RWPE2 (cell line): Measurements from ENCODE around the gene NME7.

ENCODE experiments used
- ATAC-seq: fragments of 200-7000 bp; cut with Tn5 transposase; 3 replicates; pipeline ENCODE4 v1.9.1; 2021; ENCODE audit warnings: low read depth
- DNase-seq: peaks from one replicate; pipeline ENCODE4 v3.0.0-alpha.2; 2020; ENCODE audit warnings: low spot score
- H3K27ac ChIP-seq: fragments of 450-650 bp; 2 replicates; pipeline ENCODE4 v1.5.1; 2017; ENCODE audit warnings: mild to moderate bottlenecking; ENCODE audit not compliant: poor library complexity, severe bottlenecking
- H3K27me3 ChIP-seq: fragments of 250-450 bp; sonication (Bioruptor Pico); 2 replicates; pipeline ENCODE4 v1.5.1; 2021; ENCODE audit warnings: mild to moderate bottlenecking, moderate library complexity; ENCODE audit not compliant: insufficient read depth, poor library complexity, severe bottlenecking
- H3K36me3 ChIP-seq: fragments of 250-450 bp; sonication (Bioruptor Pico); 2 replicates; pipeline ENCODE4 v1.5.1; 2020; ENCODE audit warnings: low read depth, mild to moderate bottlenecking, moderate library complexity
- H3K4me1 ChIP-seq: fragments of 250-450 bp; sonication (Bioruptor Pico); 2 replicates; pipeline ENCODE4 v1.5.1; 2021; ENCODE audit warnings: mild to moderate bottlenecking, moderate library complexity; ENCODE audit not compliant: insufficient read depth, poor library complexity, severe bottlenecking
- H3K4me3 ChIP-seq: fragments of 250-450 bp; sonication (Bioruptor Pico); 2 replicates; pipeline ENCODE4 v1.5.1; 2021; ENCODE audit warnings: mild to moderate bottlenecking, moderate library complexity; ENCODE audit not compliant: severe bottlenecking
- H3K9me3 ChIP-seq: fragments of 250-450 bp; sonication (Bioruptor Pico); 2 replicates; pipeline ENCODE4 v1.5.1; 2021; ENCODE audit warnings: mild to moderate bottlenecking, moderate library complexity; ENCODE audit not compliant: severe bottlenecking
- CTCF ChIP-seq: fragments of 450-650 bp; IDR thresholded peaks from one replicate; pipeline ENCODE4 v1.5.1; 2017; ENCODE audit warnings: mild to moderate bottlenecking, moderate library complexity; ENCODE audit not compliant: poor library complexity, severe bottlenecking

The NME7 gene

GRCh38 chr1:169325117-169325516 lies 42.5 kb downstream of the NME7 start:
- DNase-seq, result no peak
- Histone ChIP-seq H3K27ac (no peak overlapping the region), H3K27me3 (no peaks in the 10 kb centered on the region), H3K4me3 (no peak overlapping the region), H3K9me3 (no peaks in the 10 kb centered on the region), H3K36me3 (no peaks in the 10 kb centered on the region), H3K4me1 (peaks cover 19% of the 10 kb centered on the region)
- ATAC-seq, result no peak
- TF ChIP-seq CTCF, result no peak

- no peaks in the 10 kb centered on the region for H3K9me3 ChIP-seq
- TF ChIP-seq CTCF, result no peak
- H3K4me3 ChIP-seq, result no peak overlapping the region
- ATAC-seq (no peak), DNase-seq (no peak)
- H3K27ac ChIP-seq, result no peak overlapping the region
- peaks cover 17% of the 10 kb centered on the region for H3K4me1 ChIP-seq
- no peaks in the 10 kb centered on the region for H3K27me3 ChIP-seq
- no peaks in the 10 kb centered on the region for H3K36me3 ChIP-seq
Measured at GRCh38 chr1:169322138-169322537, 45.5 kb downstream of the NME7 start.

DNA sequence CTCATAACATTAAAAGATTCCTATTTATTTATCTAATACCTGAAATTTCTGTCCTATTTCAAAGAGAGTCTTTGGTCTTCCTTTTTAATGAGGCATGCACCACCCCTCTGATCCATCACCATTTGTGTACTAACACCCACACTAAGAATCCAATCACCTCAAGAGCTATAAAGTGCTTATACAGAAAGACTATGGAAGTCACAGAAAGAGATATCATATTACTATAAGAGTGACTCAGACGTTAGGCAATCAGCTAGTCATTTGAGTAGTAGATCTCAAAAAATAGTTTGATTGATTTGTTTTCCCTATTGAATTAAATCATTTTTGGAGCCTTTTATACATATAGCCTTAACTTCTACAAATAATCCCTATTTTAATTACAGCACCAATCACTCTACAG lies 46.1 kb downstream of the NME7 start:
- no peak for TF ChIP-seq CTCF
- Histone ChIP-seq H3K9me3 (no peaks in the 10 kb centered on the region), H3K36me3 (no peaks in the 10 kb centered on the region), H3K4me1 (peaks cover 11% of the 10 kb centered on the region), H3K4me3 (no peak overlapping the region), H3K27me3 (no peaks in the 10 kb centered on the region), H3K27ac (no peak overlapping the region)
- no peak for DNase-seq
- peak; percentile 88 for ATAC-seq

DNA sequence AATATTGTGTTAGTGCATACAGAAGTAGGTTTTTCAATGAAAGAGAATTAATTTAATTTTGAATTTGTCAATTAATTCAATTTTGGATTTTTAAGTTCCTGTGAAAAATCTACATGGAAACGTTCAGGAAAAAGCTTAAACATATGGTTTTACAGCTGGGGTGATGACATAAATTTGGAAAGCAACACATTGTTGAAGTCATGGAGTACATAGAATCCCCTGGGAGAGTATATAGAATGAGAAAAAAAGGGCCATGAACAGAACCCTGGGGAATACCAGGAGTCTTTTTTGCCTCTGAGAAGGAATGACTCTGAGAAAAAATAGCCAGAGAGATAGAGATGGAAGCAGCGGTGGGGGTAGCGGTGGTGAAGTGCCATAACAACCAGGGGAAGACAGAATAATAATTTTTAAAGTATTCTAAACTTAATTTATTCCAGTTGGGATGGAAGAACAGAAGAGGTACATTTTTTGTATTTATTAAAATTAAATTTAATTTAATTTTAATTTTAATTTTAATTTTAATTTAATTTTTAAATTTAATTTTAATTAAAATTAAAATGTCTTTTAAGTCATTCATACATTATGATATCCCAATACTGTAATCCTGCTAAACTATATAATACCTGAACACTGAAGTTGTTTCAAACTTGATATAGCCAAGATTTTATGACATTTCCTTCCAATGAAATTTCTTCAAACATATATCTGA lies 48.9 kb downstream of the NME7 start:
- no peaks in the 10 kb centered on the region for H3K9me3 ChIP-seq
- TF ChIP-seq CTCF, result no peak
- DNase-seq, result no peak
- no peaks in the 10 kb centered on the region for H3K27me3 ChIP-seq
- no peak for ATAC-seq
- H3K27ac ChIP-seq, result no peak overlapping the region
- no peaks in the 10 kb centered on the region for H3K36me3 ChIP-seq
- peaks cover 8% of the 10 kb centered on the region for H3K4me1 ChIP-seq
- no peak overlapping the region for H3K4me3 ChIP-seq

DNA sequence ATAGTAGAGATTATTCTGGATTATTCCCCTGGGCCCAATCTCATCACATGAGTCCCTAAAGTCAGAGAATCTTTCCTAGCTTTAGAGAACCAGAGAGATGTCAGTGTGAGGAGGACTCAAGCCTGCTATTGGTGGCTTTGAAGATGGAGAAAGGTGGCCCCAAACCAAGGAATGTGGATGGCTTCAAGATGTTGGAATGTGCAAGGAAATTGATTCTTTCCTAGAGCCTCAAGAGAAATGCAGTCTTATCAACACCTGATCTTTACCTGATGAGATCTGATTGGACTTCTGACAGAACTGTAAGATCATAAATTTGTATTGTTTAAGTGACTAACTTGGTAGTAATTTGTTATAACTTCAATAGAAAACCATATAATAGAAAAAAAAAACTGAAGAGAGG lies 51.0 kb downstream of the NME7 start:
- no peak for DNase-seq

More for the DNA sequence above, 51.0 kb downstream of the NME7 start:
- Histone ChIP-seq H3K4me3 (no peak overlapping the region), H3K4me1 (peaks cover 15% of the 10 kb centered on the region), H3K27ac (no peak overlapping the region), H3K27me3 (no peaks in the 10 kb centered on the region), H3K36me3 (peaks cover 4% of the 10 kb centered on the region), H3K9me3 (no peaks in the 10 kb centered on the region)
- no peak for TF ChIP-seq CTCF
- no peak for ATAC-seq
